TTC549 (cell line): ENCODE results near the gene RBCK1.
"Not testable (repeated sequence)": the region's sequence is repeated elsewhere in the genome, so short reads cannot be mapped to it uniquely, and the experiment has no call there.

ENCODE experiments used
- FAIRE-seq: peaks from 2 replicates; lab custom pipeline; 2012; peaks lifted over from hg19 to GRCh38; lab: Jason Lieb, UNC

The RBCK1 gene

GRCh38 chr20:407953-408842 is at the start of gene RBCK1:
Gene RBCK1, plus strand, starts transcription at chr20:408299. Its CDS starts 459 bp downstream, at chr20:408758.
- no peak for FAIRE-seq

- FAIRE-seq, result no peak
Measured at GRCh38 chr20:358891-359555, 49.1 kb upstream of the RBCK1 start.

GRCh38 chr20:361561-361960 is 46.5 kb upstream of the RBCK1 start:
- no peak for FAIRE-seq

- FAIRE-seq, result no peak
Measured at GRCh38 chr20:362271-363254, 45.5 kb upstream of the RBCK1 start.

- no peak for FAIRE-seq
Measured at GRCh38 chr20:363319-364078, 44.6 kb upstream of the RBCK1 start.

GRCh38 chr20:364905-365794 is 42.9 kb upstream of the RBCK1 start:
- FAIRE-seq, result no peak

GRCh38 chr20:366041-366718 is 41.9 kb upstream of the RBCK1 start:
- FAIRE-seq, result no peak

- FAIRE-seq, result no peak
Measured at GRCh38 chr20:366719-367485, 41.2 kb upstream of the RBCK1 start.

GRCh38 chr20:367486-367887 is 40.6 kb upstream of the RBCK1 start:
- FAIRE-seq, result no peak

- no peak for FAIRE-seq
Measured at GRCh38 chr20:368915-369314, 39.2 kb upstream of the RBCK1 start.

GRCh38 chr20:370151-370600 is 37.9 kb upstream of the RBCK1 start:
- FAIRE-seq, result no peak

GRCh38 chr20:370977-371754 is 36.9 kb upstream of the RBCK1 start:
- no peak for FAIRE-seq

GRCh38 chr20:371755-372542 is 36.1 kb upstream of the RBCK1 start:
- no peak for FAIRE-seq

- not testable (repeated sequence) for FAIRE-seq
Measured at GRCh38 chr20:372543-373082, 35.5 kb upstream of the RBCK1 start.

- no peak for FAIRE-seq
Measured at GRCh38 chr20:373171-373890, 34.8 kb upstream of the RBCK1 start.

- FAIRE-seq, result no peak
Measured at GRCh38 chr20:375265-375889, 32.7 kb upstream of the RBCK1 start.
